Measurements from ENCODE around the gene ZMYND15.

ZMYND15 gene

GRCh38 chr17:4786106-4786511 is 46.5 kb downstream of the ZMYND15 start, which contains the start of gene VMO1:
VMO1 (minus strand) TSS chr17:4786364; CDS start chr17:4786352, 12 bp downstream.
- no peak for DNase-seq (ENCODE audit: low read depth in 2 of 2, low spot score in 1 of 2)

- DNase-seq (ENCODE audit: low read depth in 2 of 2, low spot score in 1 of 2): no peak
Observed at GRCh38 chr17:4786516-4786915, 46.9 kb downstream of the ZMYND15 start.

GRCh38 chr17:4788159-4788806 is 48.6 kb downstream of the ZMYND15 start:
- DNase-seq (ENCODE audit: low read depth in 2 of 2, low spot score in 1 of 2): no peak

- DNase-seq (ENCODE audit: low read depth in 2 of 2, low spot score in 1 of 2): no peak
Observed at GRCh38 chr17:4788807-4789700, 49.4 kb downstream of the ZMYND15 start, which contains the start of gene GLTPD2. GLTPD2 (plus strand) TSS chr17:4788964; CDS start chr17:4789012, 48 bp downstream.

- no peak for DNase-seq (ENCODE audit: low read depth in 2 of 2, low spot score in 1 of 2)
Observed at GRCh38 chr17:4789701-4789950, 50.0 kb downstream of the ZMYND15 start.

- DNase-seq (ENCODE audit: low read depth in 2 of 2, low spot score in 1 of 2): peak; percentile 44 to 59
Observed at GRCh38 chr17:4789951-4790704, 50.5 kb downstream of the ZMYND15 start.

- DNase-seq (ENCODE audit: low read depth in 2 of 2, low spot score in 1 of 2): no peak
Observed at GRCh38 chr17:4790705-4791088, 51.1 kb downstream of the ZMYND15 start.

GRCh38 chr17:4795168-4795567 is 55.5 kb downstream of the ZMYND15 start:
- DNase-seq (ENCODE audit: low read depth in 2 of 2, low spot score in 1 of 2): no peak
